Measurements from ENCODE around the gene APOC4. TPM values are rescaled to one million over a fixed set of nuclear protein-coding genes. Genes with fewer than 3 reads are reported as not detected.

The APOC4 gene
- total RNA-seq, 1 experiment from 2014 or later = not detected

GRCh38 chr19:44893332-44894051 is 48.5 kb upstream of the APOC4 start:
- RAD21 ChIA-PET (ENCODE audit: low non-redundant PET in 1 of 2, low total read pairs in 2 of 2, uncharacterized antibody in 2 of 2, unreplicated experiment in 2 of 2) = no interaction called here
- no peak for TF ChIP-seq POLR2A (IDR thresholded peaks at IDR 0.05; ENCODE audit: borderline replicate concordance, extremely low read depth, insufficient read depth, insufficient read length)
- TF ChIP-seq, protein P1, sequence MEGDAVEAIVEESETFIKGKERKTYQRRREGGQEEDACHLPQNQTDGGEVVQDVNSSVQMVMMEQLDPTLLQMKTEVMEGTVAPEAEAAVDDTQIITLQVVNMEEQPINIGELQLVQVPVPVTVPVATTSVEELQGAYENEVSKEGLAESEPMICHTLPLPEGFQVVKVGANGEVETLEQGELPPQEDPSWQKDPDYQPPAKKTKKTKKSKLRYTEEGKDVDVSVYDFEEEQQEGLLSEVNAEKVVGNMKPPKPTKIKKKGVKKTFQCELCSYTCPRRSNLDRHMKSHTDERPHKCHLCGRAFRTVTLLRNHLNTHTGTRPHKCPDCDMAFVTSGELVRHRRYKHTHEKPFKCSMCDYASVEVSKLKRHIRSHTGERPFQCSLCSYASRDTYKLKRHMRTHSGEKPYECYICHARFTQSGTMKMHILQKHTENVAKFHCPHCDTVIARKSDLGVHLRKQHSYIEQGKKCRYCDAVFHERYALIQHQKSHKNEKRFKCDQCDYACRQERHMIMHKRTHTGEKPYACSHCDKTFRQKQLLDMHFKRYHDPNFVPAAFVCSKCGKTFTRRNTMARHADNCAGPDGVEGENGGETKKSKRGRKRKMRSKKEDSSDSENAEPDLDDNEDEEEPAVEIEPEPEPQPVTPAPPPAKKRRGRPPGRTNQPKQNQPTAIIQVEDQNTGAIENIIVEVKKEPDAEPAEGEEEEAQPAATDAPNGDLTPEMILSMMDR (IDR thresholded peaks at IDR 0.05 in 2 of 3, conservative IDR thresholded peaks at IDR 0.05 in 1 of 3; ENCODE audit: borderline replicate concordance in 1 of 3, insufficient read depth in 1 of 3, low read depth in 2 of 3, low read length in 2 of 3) = no peak
- TF ChIP-seq POLR2AphosphoS5 (IDR thresholded peaks at IDR 0.05; ENCODE audit: low read depth, low read length) = no peak
- no peak for TF ChIP-seq CBX3 (IDR thresholded peaks at IDR 0.05; ENCODE audit: low read depth)
- no peak for TF ChIP-seq SP1 (IDR thresholded peaks at IDR 0.05; ENCODE audit: low read depth)
- no peak for TF ChIP-seq SRF (IDR thresholded peaks at IDR 0.05; ENCODE audit: low read depth)
- no peak for TF ChIP-seq CEBPB (IDR thresholded peaks at IDR 0.05; ENCODE audit: low read depth)
- no peak for TF ChIP-seq EGR1 (IDR thresholded peaks at IDR 0.05; ENCODE audit: low read depth)
- no peak for TF ChIP-seq EZH2phosphoT487 (IDR thresholded peaks at IDR 0.05; ENCODE audit: borderline replicate concordance)
- no TSS peak for BruUV-seq (replicated peaks)

More at GRCh38 chr19:44893332-44894051, 48.5 kb upstream of the APOC4 start:
- peaks cover 74% of the 10 kb centered on the region for H3K79me2 ChIP-seq (ENCODE audit: insufficient read depth, low read length)
- H3K36me3 ChIP-seq (ENCODE audit: control insufficient read depth in 1 of 2, insufficient read depth in 2 of 2, low read length in 2 of 2) = peaks cover 19 to 64% of the 10 kb centered on the region in 2 experiments
- no peak for ATAC-seq
- H3K9me3 ChIP-seq (ENCODE audit: control insufficient read depth in 1 of 2, insufficient read depth in 1 of 2, low read depth in 1 of 2, low read length in 2 of 2) = no peaks in the 10 kb centered on the region
- no peak overlapping the region for H3K4me2 ChIP-seq (ENCODE audit: low read length)
- peaks cover 6% of the 10 kb centered on the region; the same call in 1 of the 2 replicates for H4K20me1 ChIP-seq (ENCODE audit: insufficient read depth)
- no peak for DNase-seq (ENCODE audit: low read depth, low spot score)
- no peak overlapping the region for H3K9ac ChIP-seq (ENCODE audit: low read length)
- ChIA-PET CTCF (no interaction called here), POLR2A (no interaction called here)
- H3K9me2 ChIP-seq (ENCODE audit: insufficient read depth) = no peaks in the 10 kb centered on the region
- intact Hi-C loops (cut with micrococcal nuclease) = no loop called here
- H3K27ac ChIP-seq (ENCODE audit: low read depth, low read length) = no peak overlapping the region; the same call in 1 of the 2 replicates
- H3K4me1 ChIP-seq (ENCODE audit: control insufficient read depth in 1 of 2, insufficient read depth in 2 of 2, low read length in 2 of 2) = peaks cover 12 to 20% of the 10 kb centered on the region in 2 experiments
- H3K4me3 ChIP-seq (replicated peaks in 1 of 2; ENCODE audit: low read depth in 1 of 2, low read length in 2 of 2) = no peak overlapping the region
- H3K27me3 ChIP-seq (ENCODE audit: insufficient read depth, low read length) = no peaks in the 10 kb centered on the region
- no peak overlapping the region for H2AFZ ChIP-seq (ENCODE audit: low read depth, low read length, poor library complexity, severe bottlenecking)

All from HCT116 (cell line).